HG03442 (cell line): ENCODE results near the gene SLC25A29.
A peak's percentile ranks its signal among the peaks of the same experiment; 100 is the strongest.
"Not testable (repeated sequence)": the region's sequence is repeated elsewhere in the genome, so short reads cannot be mapped to it uniquely, and the experiment has no call there.

Source experiments
- ATAC-seq: cut with Tn5 transposase; IDR thresholded peaks from one replicate; pipeline ENCODE4 v1.9.1; 2021; ENCODE audit warnings: mild to moderate bottlenecking, moderate library complexity; ENCODE audit not compliant: unreplicated experiment

Gene SLC25A29

DNA sequence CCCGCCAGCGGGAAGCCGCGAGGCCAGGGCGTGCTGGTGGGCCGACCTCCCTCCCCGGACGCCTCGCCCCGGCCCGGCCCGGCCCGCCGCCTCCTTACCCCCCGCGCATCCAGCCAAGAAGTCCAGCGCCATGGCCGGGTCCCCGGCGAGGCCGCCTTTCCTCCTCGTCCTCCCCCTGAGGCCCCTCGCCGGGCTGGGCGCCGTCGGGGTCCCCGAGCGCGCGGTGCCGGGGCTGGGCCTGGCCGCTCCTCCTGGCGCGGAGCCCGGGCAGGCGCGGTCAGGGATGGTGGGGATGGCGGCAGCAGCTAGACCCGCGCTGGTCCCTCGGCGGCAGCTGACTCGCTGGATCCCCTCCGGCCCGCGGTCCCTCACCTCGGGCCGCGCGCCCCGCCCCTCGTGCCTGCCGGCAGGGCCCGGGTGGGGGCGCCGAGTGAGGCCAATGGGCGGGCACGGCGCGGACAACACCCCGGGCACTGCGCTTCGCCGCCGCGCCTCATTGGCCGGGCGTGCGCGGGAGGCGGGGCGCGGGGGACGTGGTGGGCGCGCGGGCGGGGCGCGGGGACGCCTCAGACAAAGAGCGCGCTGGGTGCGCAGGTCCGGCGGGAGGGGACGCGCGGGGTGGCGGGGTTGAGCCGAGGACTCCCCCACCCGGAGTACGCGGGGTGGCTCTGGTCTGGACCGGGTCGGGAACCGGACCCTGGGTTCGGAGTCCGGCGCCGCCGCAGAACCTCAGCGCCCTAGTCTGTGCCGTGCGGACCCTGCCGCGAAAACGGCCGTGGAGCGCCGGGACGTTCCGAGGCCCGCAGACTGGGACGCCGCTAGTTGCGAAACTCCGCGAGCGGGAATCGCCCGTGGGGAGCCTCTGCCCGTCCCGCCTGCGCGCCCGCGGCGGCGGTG, at the start of gene SLC25A29:
Gene SLC25A29 (minus strand): TSS at position 344 of the 897 bp plus-strand sequence. CDS start 212 bp downstream, at position 132.
- peak; percentile 84 for ATAC-seq

- no peak for ATAC-seq
Measured at GRCh38 chr14:100350986-100351385, 44.7 kb upstream of the SLC25A29 start.

DNA sequence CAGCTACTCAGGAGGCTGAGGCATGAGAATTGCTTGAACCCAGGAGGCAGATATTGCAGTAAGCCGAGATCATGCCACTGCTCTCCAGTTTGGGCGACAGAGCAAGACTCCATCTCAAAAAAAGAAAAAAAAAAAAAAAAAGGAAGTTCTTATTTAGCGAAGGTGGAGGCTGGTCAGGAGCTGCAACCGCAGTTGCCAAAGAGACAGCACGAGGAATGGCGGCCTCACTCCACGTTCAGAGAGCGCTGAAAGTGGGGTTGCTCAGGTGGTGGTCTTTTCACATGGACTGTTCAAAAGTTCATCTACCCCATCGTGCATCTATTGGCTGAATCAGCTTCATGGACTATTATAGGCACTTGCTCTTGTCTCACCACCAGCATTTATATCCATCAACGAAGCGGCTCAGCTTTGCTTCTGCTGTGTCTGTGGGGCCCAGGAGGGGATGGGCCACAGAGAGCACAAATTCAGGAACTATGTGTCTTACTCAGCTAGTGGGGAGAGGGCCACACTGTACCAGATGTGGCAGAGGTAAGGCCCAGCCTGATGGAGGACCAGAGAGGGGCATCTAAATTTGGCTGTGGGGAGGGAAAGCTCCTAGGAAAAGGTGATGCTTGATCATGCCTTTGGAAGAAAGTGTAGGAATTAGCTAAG, 44.2 kb upstream of the SLC25A29 start:
- no peak for ATAC-seq

DNA sequence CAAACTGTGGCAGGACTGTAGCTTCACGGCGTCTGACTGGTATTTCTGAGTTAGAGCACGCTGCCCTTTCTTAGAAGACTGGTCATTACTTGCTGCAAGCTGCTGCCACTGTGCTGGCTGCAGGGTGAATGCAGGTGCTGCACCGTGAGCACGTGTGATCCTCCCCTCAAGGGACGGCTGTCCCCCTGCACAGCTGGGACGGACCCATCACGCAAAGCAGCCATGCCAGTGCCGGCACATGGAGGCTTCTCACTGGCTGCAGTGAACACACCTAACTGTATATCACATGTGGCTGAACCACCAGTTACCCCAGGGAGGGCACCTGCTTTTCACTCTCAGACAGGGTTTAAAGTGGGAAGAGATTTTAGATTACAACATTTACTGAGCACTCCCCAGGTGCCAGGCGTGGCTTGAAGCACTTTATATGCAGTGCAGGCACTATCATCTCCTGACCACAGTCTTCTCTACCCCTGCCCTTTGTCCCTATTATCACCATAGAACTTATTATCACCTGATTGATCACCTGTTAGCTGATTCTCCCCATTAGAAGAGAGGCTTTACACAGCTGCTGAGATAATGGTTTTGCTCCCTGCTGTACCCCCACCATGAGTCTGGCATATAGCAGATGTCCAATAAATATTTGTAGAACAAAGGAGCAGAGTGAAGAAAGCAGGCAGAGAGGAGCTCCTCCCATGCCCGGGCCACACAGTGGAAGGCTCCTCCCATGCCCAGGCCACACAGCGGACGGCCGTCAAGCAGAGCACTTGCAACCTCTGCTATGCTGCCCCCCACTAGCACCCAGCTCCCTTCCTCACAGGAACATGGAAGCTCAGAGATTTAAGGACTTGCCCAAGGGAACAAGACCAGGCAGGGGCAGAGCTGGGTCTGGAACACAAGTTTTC, 42.8 kb upstream of the SLC25A29 start:
- no peak for ATAC-seq

GRCh38 chr14:100348253-100348729, 42.0 kb upstream of the SLC25A29 start:
- ATAC-seq = no peak

DNA sequence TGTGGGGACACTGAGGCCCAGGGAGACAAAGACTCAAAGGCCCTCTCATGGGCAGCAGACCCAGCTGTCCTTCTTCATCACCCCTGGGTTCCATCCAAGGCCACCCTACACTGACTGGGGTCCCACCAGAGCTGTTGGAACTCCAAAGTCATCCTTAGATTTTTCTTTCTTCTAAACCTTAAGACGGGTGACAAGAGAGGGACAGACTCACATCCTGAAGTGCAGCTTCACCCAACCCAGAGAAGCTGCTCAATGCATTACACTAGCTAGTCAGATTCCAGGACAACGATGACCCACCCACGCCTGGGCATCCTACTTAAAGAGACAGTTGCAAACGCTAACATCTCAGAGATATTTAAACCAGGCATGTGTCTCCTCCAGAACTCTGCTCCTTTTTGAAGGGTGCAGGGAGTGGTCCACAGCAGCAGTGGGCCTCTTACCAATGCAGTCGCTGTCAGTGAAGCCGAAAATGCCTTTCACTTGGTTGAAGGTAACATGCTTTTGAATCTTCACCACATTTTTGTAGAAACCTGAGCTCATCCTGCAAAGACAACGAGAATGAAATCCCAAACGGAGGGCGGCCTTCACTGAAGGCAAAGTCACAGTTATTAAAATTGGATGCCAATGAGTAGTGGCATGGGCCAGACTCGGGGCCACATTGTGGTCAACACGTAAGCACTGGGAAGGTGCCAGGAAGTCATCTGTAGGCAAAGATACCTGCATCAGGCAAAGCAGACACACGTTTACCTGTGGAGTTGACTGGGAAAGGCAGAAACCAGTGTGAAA, 40.3 kb upstream of the SLC25A29 start:
- no peak for ATAC-seq

DNA sequence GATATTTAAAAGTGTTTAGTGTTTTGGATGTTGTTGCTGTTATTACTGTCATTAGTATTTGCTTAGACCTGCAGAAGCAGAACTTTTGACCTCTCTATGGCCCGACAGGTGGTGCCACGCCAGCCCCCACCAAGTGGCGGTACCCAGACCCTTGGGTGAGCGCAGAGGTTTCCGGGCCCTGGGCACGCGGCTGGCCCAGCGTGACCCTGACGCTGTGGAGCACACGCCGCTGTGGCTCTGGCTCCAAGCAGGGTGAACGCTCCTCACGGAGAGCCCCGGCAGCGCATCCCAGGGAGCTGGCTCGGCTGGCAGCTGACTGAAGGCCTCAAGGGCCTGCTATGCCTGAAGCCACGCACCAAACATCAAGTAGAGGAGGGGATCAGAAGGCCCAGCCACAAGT, 39.5 kb upstream of the SLC25A29 start:
- no peak for ATAC-seq

DNA sequence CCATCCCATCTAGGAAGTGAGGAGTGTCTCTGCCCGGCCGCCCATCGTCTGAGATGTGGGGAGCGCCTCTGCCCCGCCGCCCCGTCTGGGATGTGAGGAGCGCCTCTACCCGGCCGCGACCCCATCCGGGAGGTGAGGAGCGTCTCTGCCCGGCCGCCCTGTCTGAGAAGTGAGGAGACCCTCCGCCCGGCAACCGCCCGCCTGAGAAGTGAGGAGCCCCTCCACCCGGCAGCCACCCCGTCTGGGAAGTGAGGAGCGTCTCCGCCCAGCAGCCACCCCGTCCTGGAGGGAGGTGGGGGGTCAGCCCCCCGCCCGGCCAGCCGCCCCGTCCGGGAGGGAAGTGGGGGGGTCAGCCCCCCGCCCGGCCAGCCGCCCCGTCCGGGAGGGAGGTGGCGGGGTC, 38.4 kb upstream of the SLC25A29 start:
- ATAC-seq = not testable (repeated sequence)

GRCh38 chr14:100342826-100343225, 36.6 kb upstream of the SLC25A29 start:
- not testable (repeated sequence) for ATAC-seq

GRCh38 chr14:100342195-100342594, 36.0 kb upstream of the SLC25A29 start:
- no peak for ATAC-seq

DNA sequence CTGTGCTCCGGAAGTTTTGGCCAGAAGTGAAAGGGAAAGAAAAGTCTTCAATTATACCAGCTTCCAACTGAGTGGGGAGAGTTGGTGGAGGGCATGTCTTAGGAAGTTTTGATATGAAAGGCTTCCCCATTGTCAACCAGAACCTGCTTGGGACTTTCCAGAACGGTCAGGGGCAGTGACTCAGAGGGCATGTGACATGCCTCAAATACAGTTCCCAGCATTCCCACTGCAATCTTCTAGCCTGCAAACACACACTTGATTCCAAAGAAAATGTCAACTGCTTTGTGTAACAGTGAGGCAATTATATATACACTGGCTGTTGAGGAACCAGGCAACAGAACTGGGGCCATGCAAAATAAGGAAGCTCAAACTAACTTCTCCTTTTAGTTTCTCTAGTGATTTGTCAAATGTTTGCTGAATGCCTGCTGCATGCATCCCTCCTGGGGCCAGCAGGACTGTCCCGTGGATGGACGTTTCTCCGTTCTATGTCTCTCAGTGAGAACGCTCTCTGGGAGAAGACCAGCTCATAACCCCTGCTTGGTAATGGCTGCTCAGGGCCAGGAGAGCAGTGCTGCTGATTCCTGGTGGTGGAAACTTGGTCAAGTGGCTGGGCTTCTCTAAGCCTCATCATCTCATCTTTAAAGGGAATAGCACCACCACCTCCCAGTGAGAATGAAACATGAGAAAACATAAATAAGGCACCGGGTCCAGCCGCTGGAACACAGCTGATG, 35.2 kb upstream of the SLC25A29 start:
- peak; percentile 44 for ATAC-seq

DNA sequence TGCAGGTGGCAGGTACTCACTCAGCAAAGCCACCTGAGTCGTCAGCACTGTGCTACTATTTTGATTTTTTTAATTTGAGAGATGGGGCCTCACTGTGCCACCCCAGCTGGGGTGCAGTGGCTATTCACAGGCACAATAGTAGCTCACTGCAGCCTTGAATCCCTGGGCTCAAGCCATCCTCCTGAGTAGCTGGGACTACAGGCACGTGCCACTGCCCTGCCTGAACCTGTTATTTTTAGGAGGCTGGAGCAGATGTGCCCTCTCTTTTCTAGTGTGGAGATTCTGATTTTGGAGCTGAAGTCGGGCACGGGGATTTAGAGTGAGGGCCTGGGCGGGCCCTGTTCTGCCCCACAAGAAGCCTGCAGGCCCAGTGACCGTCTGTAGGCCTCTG, 34.2 kb upstream of the SLC25A29 start:
- no peak for ATAC-seq

- no peak for ATAC-seq
Measured at GRCh38 chr14:100339766-100340422, 33.6 kb upstream of the SLC25A29 start.

- peak; percentile 39 for ATAC-seq
Measured at GRCh38 chr14:100336618-100337530, 30.6 kb upstream of the SLC25A29 start.

- no peak for ATAC-seq
Measured at GRCh38 chr14:100334904-100335303, 28.7 kb upstream of the SLC25A29 start.

DNA sequence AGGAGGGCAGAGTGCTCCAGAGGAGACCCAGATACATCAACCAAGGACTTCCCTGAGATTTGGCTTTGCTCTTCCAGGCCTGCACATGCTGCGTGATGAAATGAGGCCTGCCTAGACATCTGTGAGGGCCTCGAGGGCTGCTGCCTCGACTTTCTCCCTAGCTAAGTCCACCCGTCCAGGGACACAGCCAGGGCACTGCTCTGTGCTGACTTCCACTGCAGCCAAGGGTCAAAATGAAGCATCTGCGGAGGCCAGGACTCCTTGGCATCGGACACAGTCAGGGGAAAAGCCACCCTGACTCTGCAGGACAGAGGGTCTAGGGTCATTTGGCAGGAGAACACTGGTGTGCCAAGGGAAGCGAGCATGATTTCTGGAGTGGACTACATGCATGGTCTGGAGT, 27.6 kb upstream of the SLC25A29 start:
- no peak for ATAC-seq

DNA sequence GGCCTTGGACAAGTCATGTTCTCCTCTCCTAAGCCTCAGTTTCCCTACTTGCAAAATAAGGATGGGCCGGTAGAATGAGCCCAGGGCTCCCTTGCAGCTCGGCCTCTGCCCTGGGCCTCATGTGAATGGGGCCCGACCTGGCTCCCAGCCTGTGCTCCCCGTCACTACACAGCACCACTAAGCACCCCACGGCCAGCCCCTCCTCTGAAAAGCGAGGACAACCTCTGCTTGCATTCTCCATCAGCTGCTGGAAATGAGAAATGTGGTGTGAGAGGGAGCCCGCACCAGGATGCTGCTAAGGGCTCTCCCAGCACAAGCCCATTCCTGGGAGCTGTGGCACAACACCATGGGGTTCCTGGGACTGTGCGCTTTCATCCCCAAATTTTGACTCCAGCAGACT, 27.1 kb upstream of the SLC25A29 start:
- ATAC-seq = no peak

DNA sequence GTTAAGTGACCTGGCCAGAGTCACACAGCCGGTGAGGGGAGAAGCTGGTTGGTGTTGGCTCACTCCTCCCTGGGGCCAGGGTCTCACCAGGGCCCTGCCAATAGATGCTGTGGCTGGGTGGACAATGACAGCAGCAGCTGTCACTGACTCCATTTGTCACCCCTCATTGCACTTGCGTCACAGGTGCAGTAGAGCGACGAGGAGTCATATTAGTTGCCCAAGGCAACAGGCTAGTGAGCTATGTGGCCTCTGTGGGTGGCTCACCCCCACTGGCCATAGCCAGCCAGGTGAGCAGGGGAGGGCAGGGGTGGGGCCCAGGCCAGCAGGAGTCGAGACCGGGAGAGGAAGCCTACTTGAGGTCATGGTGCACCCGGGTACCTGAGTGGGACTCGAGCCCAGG, 26.6 kb upstream of the SLC25A29 start:
- no peak for ATAC-seq
